ENCODE results near the gene SPTSSA.
"Not testable (repeated sequence)": the region's sequence is repeated elsewhere in the genome, so short reads cannot be mapped to it uniquely, and the experiment has no call there.

The SPTSSA gene

DNA sequence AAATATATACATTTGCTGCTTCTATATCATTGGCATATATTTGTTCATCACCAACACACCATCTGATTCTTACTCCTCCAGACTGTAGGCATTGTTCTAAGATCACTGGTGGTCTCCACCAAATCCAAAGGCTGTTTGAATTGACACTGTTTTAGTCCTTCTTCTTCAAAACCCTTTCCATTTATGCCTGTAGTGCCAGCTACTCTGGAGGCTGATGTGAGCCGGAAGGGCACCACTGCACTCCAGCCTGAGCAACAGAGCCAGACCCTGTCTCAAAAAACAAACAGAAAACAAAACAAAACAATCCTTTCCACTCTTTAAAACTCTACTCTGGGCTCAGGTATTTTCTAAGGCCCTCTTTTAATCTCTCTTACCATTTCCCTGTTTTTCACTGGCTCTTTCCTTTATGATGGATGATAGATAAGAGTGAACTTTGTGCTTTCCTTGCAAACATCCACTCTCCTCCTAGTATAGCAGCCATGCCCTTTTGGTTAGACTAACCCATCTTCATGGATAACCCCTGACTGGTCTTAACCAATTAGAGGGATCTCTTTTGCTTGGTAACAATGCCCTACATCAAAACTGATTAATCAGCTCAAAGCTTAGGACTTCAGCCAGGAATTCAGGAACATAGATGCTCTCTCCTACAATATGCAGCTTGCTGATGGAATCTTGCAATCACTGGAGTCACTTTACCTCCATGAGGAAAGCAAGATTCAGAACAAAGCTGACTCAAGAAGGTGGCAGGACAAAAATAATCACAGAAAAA lies 24.9 kb downstream of the SPTSSA start:
- TF ChIP-seq, protein P1, sequence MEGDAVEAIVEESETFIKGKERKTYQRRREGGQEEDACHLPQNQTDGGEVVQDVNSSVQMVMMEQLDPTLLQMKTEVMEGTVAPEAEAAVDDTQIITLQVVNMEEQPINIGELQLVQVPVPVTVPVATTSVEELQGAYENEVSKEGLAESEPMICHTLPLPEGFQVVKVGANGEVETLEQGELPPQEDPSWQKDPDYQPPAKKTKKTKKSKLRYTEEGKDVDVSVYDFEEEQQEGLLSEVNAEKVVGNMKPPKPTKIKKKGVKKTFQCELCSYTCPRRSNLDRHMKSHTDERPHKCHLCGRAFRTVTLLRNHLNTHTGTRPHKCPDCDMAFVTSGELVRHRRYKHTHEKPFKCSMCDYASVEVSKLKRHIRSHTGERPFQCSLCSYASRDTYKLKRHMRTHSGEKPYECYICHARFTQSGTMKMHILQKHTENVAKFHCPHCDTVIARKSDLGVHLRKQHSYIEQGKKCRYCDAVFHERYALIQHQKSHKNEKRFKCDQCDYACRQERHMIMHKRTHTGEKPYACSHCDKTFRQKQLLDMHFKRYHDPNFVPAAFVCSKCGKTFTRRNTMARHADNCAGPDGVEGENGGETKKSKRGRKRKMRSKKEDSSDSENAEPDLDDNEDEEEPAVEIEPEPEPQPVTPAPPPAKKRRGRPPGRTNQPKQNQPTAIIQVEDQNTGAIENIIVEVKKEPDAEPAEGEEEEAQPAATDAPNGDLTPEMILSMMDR (conservative IDR thresholded peaks at IDR 0.05): no peak
- H3K27ac ChIP-seq: no peak overlapping the region

DNA sequence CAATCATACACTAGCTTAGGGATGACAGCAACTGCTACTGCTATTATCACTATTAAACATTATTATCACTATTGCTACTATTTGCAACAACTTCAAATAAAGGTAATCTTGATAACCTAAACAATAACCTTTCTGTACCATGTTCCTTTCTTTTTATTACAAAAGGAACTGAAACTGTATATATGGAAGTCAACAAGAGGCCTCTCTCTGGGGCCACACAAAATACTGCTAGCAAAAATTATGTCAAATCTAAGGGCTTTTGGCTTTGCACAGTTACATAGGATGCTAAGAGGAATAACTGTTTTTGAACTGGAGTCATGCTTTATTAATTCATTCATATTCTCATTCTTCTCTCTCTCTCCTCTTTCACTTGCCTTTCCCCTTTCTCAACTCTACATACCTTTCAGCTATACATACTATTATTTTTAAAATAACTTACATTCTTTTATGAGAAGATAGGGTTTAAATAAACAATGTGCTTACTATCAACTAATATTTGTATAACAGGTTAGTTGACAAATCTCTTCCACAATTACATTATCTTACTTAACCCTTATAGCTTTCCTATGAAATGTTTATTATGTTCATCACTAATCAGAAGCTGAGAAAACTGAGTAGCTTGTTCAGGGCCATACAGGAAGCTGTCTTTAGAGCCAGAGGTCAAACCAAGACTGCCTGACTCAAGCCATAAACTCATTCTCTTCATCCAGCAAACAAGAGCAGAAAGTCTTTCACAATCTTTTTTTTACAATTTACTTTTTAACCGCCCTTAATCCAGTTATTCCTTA lies 25.7 kb downstream of the SPTSSA start:
- no peak overlapping the region for H3K27ac ChIP-seq
- TF ChIP-seq, protein P1 (conservative IDR thresholded peaks at IDR 0.05): no peak

DNA sequence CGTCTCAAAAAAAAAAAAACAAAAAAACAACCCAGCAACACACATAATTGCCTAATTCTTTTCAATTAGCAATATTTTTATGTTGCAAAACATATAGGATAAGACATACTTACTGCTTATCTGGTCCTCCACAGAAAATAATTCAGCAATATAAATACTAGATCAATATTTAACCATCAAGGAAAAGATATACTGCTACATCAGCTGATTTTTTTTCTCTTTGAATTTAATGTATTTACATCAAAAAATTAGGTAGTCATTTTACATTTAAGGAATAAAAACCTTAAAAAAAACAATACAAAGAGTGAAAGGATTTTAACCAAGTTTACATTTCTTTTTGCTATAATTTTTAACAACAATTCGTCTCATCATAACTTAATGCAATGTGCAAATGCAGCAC lies 28.1 kb downstream of the SPTSSA start:
- no peak overlapping the region for H3K27ac ChIP-seq
- TF ChIP-seq, protein P1 (conservative IDR thresholded peaks at IDR 0.05): no peak

DNA sequence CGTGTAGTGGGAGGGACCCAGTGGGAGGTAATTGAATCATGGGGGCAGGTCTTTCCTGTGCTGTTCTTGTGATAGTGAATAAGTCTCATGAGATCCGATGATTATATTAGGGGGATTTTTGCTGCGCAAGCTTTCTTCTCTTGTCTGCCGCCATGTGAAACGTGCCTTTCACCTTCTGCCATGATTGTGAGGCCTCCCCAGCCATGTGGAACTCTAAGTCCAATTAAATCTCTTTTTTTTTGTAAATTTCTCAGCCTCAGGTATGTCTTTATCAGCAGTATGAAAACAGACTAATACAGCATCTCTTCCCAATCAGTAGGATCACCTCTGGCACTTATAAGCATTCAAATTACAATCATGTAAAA lies 34.0 kb downstream of the SPTSSA start:
- not testable (repeated sequence) for H3K27ac ChIP-seq

DNA sequence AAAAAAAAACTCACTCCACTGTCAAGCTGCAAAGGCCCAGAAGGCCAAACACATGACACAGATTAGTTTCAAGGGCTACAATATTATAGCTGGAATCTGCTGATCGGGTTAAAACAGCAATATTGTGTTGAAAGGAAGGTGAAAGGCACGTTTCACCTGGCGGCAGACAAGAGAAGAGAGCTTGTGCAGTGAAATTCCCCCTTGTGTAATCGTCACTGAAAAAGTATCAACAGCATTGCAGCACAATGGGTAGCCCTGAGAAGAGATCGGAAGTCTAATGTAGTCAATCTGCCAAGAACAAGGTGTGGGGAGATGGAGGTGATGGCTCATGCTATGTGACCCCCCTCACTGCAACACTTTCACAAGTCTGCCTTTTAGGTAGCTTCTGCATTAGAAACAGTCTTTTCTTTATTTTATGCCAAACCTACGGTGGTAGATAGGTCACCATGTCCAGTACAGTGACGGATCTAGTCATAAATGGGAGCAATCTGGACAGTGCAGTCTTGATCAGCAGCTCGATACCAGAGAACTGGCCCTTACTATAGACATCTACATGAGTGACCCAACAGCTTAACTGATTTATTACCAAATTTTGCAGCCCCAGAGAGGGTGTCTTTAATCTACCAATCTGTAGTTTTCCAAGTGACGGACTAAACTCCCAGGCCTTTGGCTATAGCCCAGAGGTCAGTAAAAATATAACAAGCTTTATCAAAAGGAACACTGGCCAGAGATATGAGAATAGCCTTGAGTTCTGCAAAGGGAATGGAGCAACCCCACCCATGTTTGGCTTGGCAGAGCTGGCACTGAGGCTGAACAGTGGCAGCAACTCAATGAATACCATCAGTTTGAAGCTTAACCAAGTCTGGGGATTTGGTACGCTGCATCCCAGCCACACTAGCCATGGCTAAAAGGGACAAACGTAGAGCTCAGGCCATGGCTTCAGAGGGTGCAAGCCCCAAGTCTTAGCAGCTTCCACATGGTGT lies 35.4 kb downstream of the SPTSSA start:
- TF ChIP-seq, protein P1 (conservative IDR thresholded peaks at IDR 0.05): no peak
- no peak overlapping the region for H3K27ac ChIP-seq

DNA sequence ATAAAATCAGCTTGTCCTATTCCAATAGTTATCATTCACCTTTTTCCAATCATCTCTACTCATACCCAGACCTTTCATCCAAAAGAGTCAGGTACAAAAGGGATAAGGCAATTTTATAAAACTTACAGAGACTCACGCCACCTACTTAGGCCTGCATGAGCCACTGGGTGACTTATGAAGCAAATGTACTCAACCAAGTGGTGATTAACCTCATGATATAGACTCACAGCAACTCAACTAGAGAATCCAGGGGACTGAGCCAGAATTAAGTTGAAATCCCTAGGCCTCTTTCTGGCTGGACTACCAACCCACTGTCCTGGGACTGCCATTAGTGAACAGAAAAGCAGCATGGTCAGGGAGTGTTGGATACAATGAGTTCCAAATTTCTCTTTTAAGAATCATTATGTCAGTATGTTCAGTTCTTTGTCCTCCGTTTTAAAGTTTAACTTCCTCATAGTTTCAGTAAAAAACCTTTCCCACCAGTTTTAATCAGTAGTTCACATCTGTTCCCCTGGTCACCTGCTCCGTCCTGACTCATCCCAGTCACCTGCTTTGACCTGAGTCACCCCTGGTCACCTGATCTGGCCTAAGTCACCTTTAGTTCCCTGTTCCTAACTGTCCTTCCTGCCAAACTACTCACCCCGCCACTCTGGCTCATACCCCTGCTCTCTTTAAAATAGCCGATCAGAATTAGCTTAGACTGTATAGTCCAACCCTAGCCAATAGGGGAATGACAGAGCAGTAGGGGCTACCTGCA lies 36.8 kb downstream of the SPTSSA start:
- TF ChIP-seq, protein P1 (conservative IDR thresholded peaks at IDR 0.05): no peak
- no peak overlapping the region for H3K27ac ChIP-seq

DNA sequence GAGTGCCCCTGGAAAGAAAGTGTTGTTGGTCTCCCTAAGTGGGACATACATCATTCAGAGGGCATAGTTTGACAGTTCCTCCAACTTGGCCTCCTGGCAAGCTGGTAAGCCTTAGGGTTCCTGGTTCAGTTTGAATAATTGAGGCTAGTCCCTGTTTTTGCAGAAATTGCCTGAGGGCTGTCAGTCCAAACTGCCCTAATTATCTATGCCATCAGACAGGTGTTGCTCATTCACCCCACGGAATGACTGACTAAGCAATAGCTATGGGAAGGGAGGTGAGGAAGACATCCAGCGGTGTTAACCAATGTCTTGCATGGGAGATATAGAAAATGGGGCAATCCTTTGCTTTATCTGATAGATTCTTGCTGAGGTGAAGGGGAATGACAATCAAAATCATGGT lies 37.6 kb downstream of the SPTSSA start:
- no peak overlapping the region for H3K27ac ChIP-seq
- TF ChIP-seq, protein P1 (conservative IDR thresholded peaks at IDR 0.05): no peak
